ENCODE data around the gene CAVIN3.

GRCh38 chr11:6333095-6333494 is 12.8 kb upstream of the CAVIN3 start:
- TF ChIP-seq CTCF (IDR thresholded peaks at IDR 0.05) (no peak), POLR2A (IDR thresholded peaks at IDR 0.05) (no peak)
